ENCODE measurements around the gene HTR2B. TPM values are rescaled to one million over a fixed set of nuclear protein-coding genes. Genes with fewer than 3 reads are reported as not detected.

HTR2B gene
- total RNA-seq, 4 donors from 2014 or later, result 0.09 TPM; not detected in 3

GRCh38 chr2:231169488-231169887 is 44.6 kb upstream of the HTR2B start:
- in situ Hi-C loops (cut with MboI; ENCODE audit: low sequenced_read_pairs in 4 of 4), result no loop called here
- Histone ChIP-seq H3K27me3 (no peaks in the 10 kb centered on the region), H3K4me1 (peaks cover 0 to 3% of the 10 kb centered on the region in 2 donors), H3K4me3 (no peak overlapping the region), H3K27ac (peak overlapping the region in 1 of 4 donors; percentile 7), H3K36me3 (peaks cover 2 to 72% of the 10 kb centered on the region in 2 donors), H3K9me3 (no peaks in the 10 kb centered on the region)
- no peak for TF ChIP-seq CTCF (IDR thresholded peaks at IDR 0.05 in 4 of 5, conservative IDR thresholded peaks at IDR 0.05 in 1 of 5)
- no peak for TF ChIP-seq POLR2A (IDR thresholded peaks at IDR 0.05)
- no peak for DNase-seq
- intact Hi-C loops (cut with DNase I; ENCODE audit: low total_unique reads), result no loop called here
- no peak for ATAC-seq

DNA sequence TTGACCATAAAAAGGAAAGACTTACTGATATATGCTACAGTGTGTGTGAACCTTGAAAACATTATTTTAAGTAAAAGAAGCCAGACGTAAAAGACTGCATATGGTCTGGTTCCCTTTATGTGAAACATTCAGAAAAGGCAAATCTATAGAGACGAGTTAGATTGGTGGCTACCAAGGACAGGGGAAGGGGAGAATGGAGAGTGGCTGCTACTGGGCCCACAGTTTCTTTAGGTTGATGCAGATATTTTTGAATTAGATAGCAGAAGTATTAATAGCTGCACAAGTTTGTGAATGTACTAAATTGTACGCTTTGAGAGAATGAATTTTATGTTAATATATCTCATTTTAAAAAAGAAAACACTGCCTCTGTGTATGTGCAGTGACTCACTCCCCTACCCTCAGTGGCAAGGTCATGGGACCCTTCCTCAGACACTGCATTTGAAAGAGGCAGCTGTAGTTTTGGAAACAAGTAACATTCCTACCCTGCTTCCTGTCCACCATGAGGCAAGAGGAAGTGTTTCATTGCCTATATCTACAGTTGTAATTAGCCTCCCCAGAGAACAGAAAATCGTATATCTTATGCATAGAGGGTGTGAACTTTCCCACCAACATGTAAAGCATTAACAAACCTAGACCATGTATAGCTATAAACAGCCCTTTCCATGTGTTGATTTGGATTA is 43.8 kb upstream of the HTR2B start:
- no peaks in the 10 kb centered on the region for H3K27me3 ChIP-seq
- H3K9me3 ChIP-seq, result no peaks in the 10 kb centered on the region
- H3K36me3 ChIP-seq, result peaks cover 2 to 75% of the 10 kb centered on the region in 2 donors
- no peak for TF ChIP-seq POLR2A (IDR thresholded peaks at IDR 0.05)
- TF ChIP-seq CTCF (IDR thresholded peaks at IDR 0.05 in 4 of 5, conservative IDR thresholded peaks at IDR 0.05 in 1 of 5), result no peak
- in situ Hi-C loops (cut with MboI; ENCODE audit: low sequenced_read_pairs in 4 of 4), result no loop called here
- intact Hi-C loops (cut with DNase I; ENCODE audit: low total_unique reads), result no loop called here
- peaks cover 0 to 3% of the 10 kb centered on the region in 2 donors for H3K4me1 ChIP-seq
- H3K27ac ChIP-seq, result no peak overlapping the region
- DNase-seq (no peak), ATAC-seq (no peak)
- no peak overlapping the region for H3K4me3 ChIP-seq

- ATAC-seq, result no peak
- in situ Hi-C loops (cut with MboI; ENCODE audit: low sequenced_read_pairs in 4 of 4) (no loop called here), intact Hi-C loops (cut with DNase I; ENCODE audit: low total_unique reads) (no loop called here)
- no peaks in the 10 kb centered on the region for H3K9me3 ChIP-seq
- H3K27ac ChIP-seq, result no peak overlapping the region
- TF ChIP-seq POLR2A (IDR thresholded peaks at IDR 0.05) (no peak), CTCF (IDR thresholded peaks at IDR 0.05 in 4 of 5, conservative IDR thresholded peaks at IDR 0.05 in 1 of 5) (no peak)
- peaks cover 2 to 75% of the 10 kb centered on the region in 2 donors for H3K36me3 ChIP-seq
- H3K4me1 ChIP-seq, result peaks cover 0 to 3% of the 10 kb centered on the region in 2 donors
- DNase-seq, result no peak
- H3K4me3 ChIP-seq, result no peak overlapping the region
- H3K27me3 ChIP-seq, result no peaks in the 10 kb centered on the region
These were observed 43.1 kb upstream of the HTR2B start for GRCh38 chr2:231167745-231168459.

DNA sequence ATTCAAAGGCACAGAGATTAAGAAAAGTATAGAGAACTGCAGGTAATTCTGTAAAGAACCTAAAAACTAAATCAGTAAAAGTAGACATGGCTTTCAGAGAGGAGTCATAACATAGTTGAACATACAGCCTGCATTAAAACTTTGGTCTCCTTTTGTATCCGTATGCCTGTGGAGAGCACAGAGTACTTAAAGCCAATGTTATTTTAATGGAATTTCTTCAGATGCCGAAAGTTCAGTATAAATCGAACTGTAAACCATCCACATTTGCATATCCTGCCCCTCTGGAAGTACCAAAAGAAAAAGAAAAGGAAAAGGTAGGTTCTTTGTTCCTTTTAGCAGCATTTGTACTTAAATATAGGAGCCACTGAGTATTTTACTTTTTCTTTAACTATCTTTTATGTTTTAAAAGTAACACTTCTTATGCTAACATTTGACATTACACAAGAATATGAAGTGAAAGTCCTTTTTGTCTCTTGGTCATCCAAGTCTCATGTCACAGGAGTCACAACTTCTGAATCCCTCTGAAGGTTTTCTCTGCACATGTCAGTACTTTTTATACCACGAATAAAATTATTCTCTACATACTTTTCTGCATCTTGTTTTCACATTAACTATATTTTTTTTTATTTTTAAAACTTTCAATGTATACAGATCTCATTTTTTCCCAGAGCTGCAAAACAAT is 38.7 kb upstream of the HTR2B start:
- no peak for DNase-seq
- Histone ChIP-seq H3K27ac (no peak overlapping the region), H3K9me3 (no peaks in the 10 kb centered on the region), H3K36me3 (peaks cover 0 to 74% of the 10 kb centered on the region in 2 donors), H3K27me3 (no peaks in the 10 kb centered on the region), H3K4me1 (no peaks in the 10 kb centered on the region), H3K4me3 (no peak overlapping the region)
- ATAC-seq, result no peak
- intact Hi-C loops (cut with DNase I; ENCODE audit: low total_unique reads), result no loop called here
- in situ Hi-C loops (cut with MboI; ENCODE audit: low sequenced_read_pairs in 4 of 4), result no loop called here
- TF ChIP-seq POLR2A (IDR thresholded peaks at IDR 0.05), result no peak
- TF ChIP-seq CTCF (IDR thresholded peaks at IDR 0.05 in 4 of 5, conservative IDR thresholded peaks at IDR 0.05 in 1 of 5), result no peak

Data from gastrocnemius medialis (tissue), 4 donors.